ENCODE results near the gene GNL3L. TPM values are rescaled to one million over a fixed set of nuclear protein-coding genes. Genes with fewer than 3 reads are reported as not detected.

Gene GNL3L
- total RNA-seq, 1 experiment from 2014 or later, result 36.9 TPM

Other genes with a start within 250 kb of the GNL3L start
- 4.3 and 4.7 TPM in 2 replicates for gene WNK3, start 172.2 kb upstream of the GNL3L start, total RNA-seq (2014; rRNA removed; shearing (Covaris generic))
- 27.8 and 29.1 TPM in 2 replicates for gene TSR2, start 89.8 kb upstream of the GNL3L start, total RNA-seq (2014; rRNA removed; shearing (Covaris generic))
- 4.5 and 4.7 TPM in 2 replicates for gene FGD1, start 34.0 kb upstream of the GNL3L start, total RNA-seq (2014; rRNA removed; shearing (Covaris generic))

Measured in SJCRH30 (cell line).